DND-41 (cell line): ENCODE results near the gene SYDE2.

ENCODE experiments used
- EZH2 ChIP-seq: IDR thresholded peaks from 3 replicates; pipeline ENCODE4 v1.6.1; 2012; ENCODE audit warnings: borderline replicate concordance, low read depth, mild to moderate bottlenecking, moderate library complexity, low read length, inconsistent platforms; ENCODE audit not compliant: severe bottlenecking
- TF ChIP-seq, protein P1 (sequence below): IDR thresholded peaks from 2 replicates; pipeline ENCODE4 v1.5.1; 2012; ENCODE audit warnings: borderline replicate concordance, low read length, moderate library complexity, mild to moderate bottlenecking; ENCODE audit not compliant: poor library complexity, severe bottlenecking; ENCODE audit errors: extremely low read depth

DNA sequence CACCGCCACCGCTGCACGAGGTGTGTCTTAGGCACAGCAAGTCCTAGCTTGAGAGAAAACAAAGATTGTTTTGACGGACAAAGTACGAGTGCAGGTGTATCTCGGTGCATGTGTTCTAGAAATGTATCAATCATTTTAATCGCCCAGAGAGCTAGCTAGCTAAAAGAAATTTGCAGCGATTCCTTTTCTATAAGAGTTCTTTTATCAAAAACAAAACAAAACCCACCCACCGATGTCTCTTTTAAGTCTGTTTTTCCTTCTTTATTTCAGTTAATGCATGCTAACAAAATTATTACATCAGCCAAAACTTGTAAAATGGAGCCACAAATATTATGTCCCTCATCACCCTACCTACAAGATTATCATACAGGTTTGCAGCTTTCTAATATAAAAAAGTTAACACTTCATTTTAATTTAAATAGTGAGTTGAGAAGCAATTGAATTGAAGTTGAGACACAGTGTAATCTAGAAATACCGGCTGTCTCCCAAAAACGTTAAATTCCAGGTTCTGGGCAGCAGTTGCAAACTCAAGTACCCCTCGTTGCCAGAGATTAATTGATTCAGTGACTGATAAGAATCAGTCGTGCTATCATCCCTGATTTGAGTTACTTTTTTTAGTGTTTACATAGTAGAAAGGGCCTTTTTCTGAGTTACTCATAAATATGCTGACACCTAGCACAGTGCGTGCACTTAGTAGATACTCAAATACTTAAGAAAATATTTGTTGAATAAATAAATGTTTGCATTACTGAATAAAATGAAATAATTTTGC, 1.5 kb upstream of the SYDE2 start:
- no peak for TF ChIP-seq EZH2
- TF ChIP-seq, protein P1, sequence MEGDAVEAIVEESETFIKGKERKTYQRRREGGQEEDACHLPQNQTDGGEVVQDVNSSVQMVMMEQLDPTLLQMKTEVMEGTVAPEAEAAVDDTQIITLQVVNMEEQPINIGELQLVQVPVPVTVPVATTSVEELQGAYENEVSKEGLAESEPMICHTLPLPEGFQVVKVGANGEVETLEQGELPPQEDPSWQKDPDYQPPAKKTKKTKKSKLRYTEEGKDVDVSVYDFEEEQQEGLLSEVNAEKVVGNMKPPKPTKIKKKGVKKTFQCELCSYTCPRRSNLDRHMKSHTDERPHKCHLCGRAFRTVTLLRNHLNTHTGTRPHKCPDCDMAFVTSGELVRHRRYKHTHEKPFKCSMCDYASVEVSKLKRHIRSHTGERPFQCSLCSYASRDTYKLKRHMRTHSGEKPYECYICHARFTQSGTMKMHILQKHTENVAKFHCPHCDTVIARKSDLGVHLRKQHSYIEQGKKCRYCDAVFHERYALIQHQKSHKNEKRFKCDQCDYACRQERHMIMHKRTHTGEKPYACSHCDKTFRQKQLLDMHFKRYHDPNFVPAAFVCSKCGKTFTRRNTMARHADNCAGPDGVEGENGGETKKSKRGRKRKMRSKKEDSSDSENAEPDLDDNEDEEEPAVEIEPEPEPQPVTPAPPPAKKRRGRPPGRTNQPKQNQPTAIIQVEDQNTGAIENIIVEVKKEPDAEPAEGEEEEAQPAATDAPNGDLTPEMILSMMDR = no peak
